GM21360 (cell line): ENCODE measurements around the gene RRP7A.
"Not testable (repeated sequence)": the region's sequence is repeated elsewhere in the genome, so short reads cannot be mapped to it uniquely, and the experiment has no call there.

Experiments
- ATAC-seq: cut with Tn5 transposase; IDR thresholded peaks from one replicate; pipeline ENCODE4 v1.9.1; 2021; ENCODE audit warnings: mild to moderate bottlenecking, moderate library complexity; ENCODE audit not compliant: unreplicated experiment

Gene RRP7A

DNA sequence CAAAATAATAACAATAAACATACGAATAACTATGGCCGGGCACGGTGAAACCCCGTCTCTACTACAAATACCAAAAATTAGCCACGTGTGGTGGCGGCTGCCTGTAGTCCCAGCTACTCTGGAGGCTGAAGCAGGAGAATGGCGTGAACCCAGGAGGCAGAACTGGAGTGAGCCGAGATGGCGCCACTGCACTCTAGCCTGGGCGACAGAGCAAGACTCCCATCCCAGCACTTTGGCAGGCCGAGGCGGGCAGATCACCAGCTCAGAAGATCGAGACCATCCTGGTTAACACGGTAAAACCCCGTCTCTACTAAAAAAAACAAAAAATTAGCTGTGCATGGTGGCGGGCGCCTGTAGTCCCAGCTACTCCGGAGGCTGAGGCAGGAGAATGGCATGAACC lies 17.0 kb upstream of the RRP7A start:
- not testable (repeated sequence) for ATAC-seq

DNA sequence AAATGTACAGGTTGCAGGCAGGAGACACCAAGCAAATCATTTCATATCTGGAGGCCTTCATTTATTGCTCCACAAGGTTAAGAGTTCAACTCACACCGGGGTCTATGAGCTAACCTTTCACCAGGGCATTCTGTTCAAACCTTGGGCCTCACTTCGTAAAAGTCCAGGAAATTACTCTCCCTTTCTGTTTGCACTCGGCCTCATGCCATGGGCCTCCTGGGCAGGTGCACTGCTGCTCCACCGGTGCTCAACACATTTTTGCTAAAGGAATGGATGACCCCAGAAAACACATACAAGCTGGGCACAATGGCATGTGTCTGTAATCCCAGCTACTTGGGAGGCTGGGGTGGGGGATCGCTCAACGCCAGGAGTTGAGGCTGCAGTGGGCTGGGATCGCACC lies 16.6 kb upstream of the RRP7A start:
- ATAC-seq, result no peak

GRCh38 chr22:42535082-42535731 lies 15.6 kb upstream of the RRP7A start:
- not testable (repeated sequence) for ATAC-seq

DNA sequence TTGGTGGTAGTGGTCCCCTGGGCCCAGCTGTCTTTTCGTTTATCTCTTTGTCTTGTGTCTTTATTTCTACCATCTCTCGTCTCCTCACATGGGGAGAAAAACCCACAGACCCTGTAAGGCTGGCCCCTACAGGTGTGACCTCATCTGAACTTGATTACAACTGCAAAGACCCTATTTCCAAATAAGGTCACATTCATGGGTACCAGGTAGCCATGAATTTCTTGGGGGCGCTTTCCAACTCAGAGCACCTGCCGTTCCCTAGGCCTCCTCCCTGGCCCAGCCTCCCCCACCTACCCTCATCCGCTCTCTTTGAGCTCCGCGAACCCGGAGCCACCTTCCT lies 14.0 kb upstream of the RRP7A start:
- no peak for ATAC-seq

DNA sequence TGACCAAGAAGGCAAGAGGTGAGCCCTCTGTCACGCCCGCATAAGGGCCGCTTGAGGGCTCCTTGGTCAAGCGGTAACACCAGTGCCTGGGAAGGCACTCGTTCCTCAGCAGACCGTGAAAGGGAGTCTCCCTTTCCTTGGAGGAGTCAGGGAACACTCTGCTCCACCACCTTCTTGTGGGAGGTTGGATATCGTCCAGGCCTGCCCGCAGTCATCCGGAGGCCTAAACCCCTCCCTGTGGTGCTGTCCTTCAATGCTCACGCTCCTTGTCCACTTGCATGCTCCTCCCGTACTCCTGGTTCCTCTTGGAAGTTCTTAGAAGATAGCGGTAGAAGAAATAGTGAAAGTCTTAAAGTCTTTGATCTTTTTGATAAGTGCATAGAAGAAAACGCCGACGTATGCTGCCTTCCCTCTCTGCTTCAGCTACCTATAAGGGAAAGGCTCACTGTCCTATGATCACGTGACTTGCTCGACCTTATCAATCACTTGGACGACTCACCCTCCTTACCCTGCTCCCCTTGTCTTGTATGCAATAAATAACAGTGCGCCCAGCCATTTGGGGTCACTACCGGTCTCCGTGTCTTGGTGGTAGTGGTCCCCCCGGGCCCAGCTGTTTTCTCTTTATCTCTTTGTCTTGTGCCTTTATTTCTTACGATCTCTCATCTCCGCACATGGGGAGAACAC lies 11.9 kb upstream of the RRP7A start:
- ATAC-seq, result not testable (repeated sequence)

- not testable (repeated sequence) for ATAC-seq
Measured at GRCh38 chr22:42529435-42529834, 9.8 kb upstream of the RRP7A start.

- no peak for ATAC-seq
Measured at GRCh38 chr22:42528591-42529307, 9.2 kb upstream of the RRP7A start.

DNA sequence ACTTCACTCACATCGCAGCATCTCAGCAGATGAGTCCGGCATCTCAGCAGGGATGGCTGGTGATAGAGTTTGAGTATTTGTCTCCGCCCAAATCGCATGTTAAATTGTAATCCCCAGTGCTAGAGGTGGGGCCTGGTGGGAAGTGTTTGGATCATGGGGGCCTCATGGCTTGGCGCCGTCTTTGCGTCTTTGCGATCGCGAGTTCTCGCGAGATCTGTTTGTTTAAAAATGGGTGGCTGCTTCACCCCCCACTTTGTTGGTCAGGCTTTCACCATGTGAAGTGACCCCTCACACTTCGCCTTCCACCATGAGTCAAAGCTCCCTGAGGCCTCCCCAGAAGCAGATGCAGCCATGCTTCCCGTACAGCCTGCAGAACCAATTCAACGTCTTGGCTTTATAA lies 3.0 kb upstream of the RRP7A start:
- ATAC-seq, result no peak

DNA sequence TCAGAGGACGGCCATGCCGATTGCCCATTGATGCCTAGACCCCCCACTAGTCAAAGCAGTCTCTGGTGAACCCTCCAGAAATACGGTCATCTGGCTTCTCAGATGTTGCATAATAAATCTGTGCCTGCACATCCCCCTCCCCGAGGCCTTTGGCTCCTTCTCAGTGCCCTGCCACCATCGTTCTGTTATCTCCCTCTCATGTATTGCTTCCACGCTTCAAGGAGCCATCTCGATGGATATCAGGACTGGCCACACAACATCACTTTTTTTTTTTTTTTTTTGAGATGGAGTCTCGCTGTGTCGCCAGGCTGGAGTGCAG lies 1.6 kb upstream of the RRP7A start:
- no peak for ATAC-seq

GRCh38 chr22:42518638-42519524 lies 715 bp downstream of the RRP7A start:
- ATAC-seq, result peak; percentile 5

DNA sequence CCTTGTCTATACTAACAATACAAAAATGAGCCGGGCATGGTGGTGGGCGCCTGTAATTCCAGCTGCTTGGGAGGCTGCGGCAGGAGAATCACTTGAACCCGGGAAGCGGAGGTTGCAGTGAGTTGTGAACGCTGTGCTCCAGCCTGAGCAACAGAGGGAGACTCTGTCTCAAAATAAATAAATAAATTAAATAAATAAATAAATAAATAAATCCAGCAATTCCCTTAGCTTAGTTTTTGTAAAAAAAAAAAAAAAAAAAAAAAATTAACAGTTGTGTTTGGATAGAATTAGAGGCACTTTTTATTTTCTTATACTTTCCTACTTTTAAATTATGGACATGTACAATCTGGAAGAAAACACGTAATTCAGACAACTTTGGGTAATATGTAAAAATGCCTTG lies 2.5 kb downstream of the RRP7A start:
- ATAC-seq, result not testable (repeated sequence)

GRCh38 chr22:42515896-42516295 lies 3.7 kb downstream of the RRP7A start:
- ATAC-seq, result no peak

DNA sequence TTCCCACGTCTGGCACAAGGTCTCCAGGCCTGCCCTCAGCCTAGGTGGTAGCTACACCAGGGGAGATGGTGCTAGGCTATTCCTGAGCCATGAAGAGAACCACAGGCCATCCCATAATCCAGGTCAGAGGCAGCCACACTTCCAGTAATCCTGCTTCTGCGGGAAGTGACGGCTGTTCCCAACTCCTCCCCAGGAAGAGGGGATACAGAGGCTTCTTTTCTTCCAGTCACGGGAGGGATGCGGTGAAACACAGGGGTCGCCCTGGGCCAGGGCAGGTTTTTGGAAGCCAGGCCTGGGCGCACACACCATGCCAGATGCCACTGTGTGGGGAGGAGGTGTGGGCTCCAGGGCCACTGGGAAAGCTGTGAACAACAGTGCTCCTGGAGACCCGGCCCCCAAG lies 4.3 kb downstream of the RRP7A start:
- not testable (repeated sequence) for ATAC-seq

- ATAC-seq, result not testable (repeated sequence)
Measured at GRCh38 chr22:42514331-42514730, 5.3 kb downstream of the RRP7A start.

GRCh38 chr22:42512273-42512990 lies 7.2 kb downstream of the RRP7A start:
- ATAC-seq, result not testable (repeated sequence)

DNA sequence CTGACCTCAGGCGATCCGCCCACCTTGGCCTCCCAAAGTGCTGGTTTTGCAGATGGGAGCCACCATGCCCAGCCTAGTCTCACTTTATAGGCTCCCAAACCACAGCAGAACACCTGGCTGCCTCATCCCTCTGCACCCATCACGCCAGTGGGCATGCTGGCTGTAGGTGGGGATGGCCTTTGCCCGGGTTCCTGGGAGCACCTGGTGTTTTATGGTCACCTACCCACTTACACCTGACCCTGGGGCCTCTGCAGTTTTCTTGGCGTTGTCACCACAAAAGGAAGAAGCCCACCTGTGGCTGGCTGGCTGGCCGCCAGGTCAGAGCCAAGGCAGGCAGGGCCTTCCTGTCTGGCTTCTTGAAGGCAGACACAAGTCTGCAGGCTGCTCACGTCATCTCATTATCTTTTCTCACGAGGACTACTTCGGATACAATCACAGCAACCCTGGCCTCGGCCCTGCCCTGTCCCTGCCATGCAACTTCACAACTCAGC lies 8.2 kb downstream of the RRP7A start:
- ATAC-seq, result no peak

GRCh38 chr22:42509548-42509947 lies 10.0 kb downstream of the RRP7A start:
- no peak for ATAC-seq

DNA sequence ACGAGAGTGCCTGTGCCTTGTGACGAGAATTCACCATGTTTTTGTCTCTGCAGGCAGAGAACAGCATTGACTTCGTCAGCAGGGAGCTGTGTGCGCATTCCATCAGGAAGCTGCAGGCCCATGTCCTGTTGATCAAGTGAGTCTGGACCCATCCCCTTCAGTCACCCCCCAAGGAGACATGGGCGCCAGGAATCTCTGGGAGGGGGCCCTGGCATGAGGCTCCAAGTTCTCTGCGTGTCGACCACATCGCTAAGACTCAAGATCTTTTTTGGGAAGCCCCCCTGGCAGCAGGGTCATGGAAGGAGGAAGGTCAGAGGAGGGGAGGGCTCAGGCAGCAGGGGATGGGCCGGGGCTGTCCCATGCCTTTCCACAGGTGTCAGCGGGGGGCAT lies 10.6 kb downstream of the RRP7A start:
- not testable (repeated sequence) for ATAC-seq

DNA sequence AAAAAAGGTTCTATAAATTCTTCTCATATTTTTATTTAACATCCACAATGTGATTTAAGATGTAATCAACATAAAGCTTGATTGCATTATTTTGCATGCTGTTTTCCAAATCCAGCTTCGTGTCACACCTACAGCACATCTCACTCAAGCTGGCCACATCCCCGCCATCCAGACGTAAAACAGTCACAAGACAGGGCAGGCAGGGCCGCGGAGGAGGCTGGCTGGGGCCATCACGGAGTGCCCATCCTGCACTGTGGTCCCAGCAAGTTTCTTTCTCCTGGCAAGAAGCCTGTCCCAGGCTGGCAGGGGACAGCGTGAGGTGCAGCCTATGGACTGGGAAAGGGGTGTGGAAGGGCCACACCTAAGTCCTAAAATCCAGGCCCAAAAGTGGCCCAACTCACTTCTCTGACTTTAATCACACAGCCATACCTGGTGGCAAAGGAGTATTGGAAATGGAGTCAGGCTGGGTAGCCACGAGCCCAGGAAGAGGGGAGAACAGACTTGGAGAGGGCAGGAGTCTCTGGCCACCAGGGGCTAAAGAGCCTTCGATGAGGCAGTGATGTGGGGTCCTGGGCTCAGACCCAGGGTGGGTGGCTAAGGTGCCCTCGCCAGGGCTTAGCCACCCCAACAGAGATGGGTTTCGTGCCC lies 11.1 kb downstream of the RRP7A start:
- not testable (repeated sequence) for ATAC-seq

DNA sequence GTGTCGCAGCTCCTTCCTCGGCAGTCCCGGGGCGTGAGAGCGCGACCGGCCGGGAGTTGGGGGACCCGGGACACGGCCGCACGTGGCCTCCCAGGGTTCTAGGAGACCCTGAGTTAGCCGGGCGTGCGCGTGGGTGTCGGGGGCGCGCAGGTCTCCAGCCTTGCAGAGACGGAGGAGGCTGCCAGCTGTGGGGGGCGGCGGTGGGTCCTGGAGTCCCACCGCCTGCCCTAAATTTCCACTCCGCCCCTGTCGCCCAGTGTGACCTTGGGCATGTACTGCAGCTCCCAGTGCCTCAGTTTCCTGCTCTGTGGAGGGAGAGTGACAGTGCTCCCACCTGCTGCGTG lies 18.8 kb downstream of the RRP7A start:
- ATAC-seq, result no peak
